HepG2 (cell line): ENCODE data around the gene MED12L. TPM values are rescaled to one million over a fixed set of nuclear protein-coding genes. Genes with fewer than 3 reads are reported as not detected.
A peak's percentile ranks its signal among the peaks of the same experiment; 100 is the strongest.

Experiments used
- AHR ChIP-seq: IDR thresholded peaks from 2 replicates; pipeline ENCODE4 v1.6.1; 2018; ENCODE audit warnings: missing genetic modification reagents, missing compliant biosample characterization
- BCL3 ChIP-seq: sonication (generic); formaldehyde crosslinking; IDR thresholded peaks from 2 replicates; pipeline ENCODE4 v1.5.1; 2020; ENCODE audit warnings: mild to moderate bottlenecking, missing genetic modification reagents, moderate library complexity
- ETV5 ChIP-seq: IDR thresholded peaks from 2 replicates; pipeline ENCODE4 v1.6.1; 2018; ENCODE audit warnings: missing biosample characterization, missing genetic modification reagents, inconsistent platforms, borderline replicate concordance
- GMEB1 ChIP-seq: sonication (generic); formaldehyde crosslinking; IDR thresholded peaks from 2 replicates; pipeline ENCODE4 v1.5.1; 2020; ENCODE audit warnings: missing genetic modification reagents, mild to moderate bottlenecking, borderline replicate concordance
- GPBP1L1 ChIP-seq: sonication (generic); formaldehyde crosslinking; IDR thresholded peaks from 2 replicates; pipeline ENCODE4 v1.5.0; 2020; ENCODE audit warnings: mild to moderate bottlenecking, missing genetic modification reagents
- HBP1 ChIP-seq: IDR thresholded peaks from 2 replicates; pipeline ENCODE4 v1.6.1; 2016; ENCODE audit warnings: low read depth, control low read depth
- HIC2 ChIP-seq: sonication (generic); formaldehyde crosslinking; IDR thresholded peaks from 2 replicates; pipeline ENCODE4 v1.9.0; 2022; ENCODE audit warnings: low read depth, missing genetic modification reagents
- MBD4 ChIP-seq: IDR thresholded peaks from 2 replicates; pipeline ENCODE4 v1.6.1; 2012; ENCODE audit warnings: low read length, inconsistent platforms, borderline replicate concordance
- MED13 ChIP-seq: sonication (generic); formaldehyde crosslinking; IDR thresholded peaks from 2 replicates; pipeline ENCODE4 v1.5.0; 2020; ENCODE audit warnings: missing genetic modification reagents
- MTA1 ChIP-seq: sonication (generic); formaldehyde crosslinking; IDR thresholded peaks from 2 replicates; pipeline ENCODE4 v1.4.0; 2020; ENCODE audit warnings: missing genetic modification reagents, mild to moderate bottlenecking, borderline replicate concordance
- MXD4 ChIP-seq: IDR thresholded peaks from 2 replicates; pipeline ENCODE4 v1.6.1; 2016; ENCODE audit warnings: mild to moderate bottlenecking, missing biosample characterization, missing genetic modification reagents
- PCBP1 ChIP-seq: fragments of 200-400 bp; formaldehyde crosslinking; IDR thresholded peaks from 2 replicates; pipeline ENCODE4 v1.6.1; 2017; ENCODE audit warnings: mild to moderate bottlenecking, low read depth, low read length, borderline replicate concordance
- POLR2AphosphoS5 ChIP-seq: IDR thresholded peaks from 2 replicates; pipeline ENCODE4 v1.6.1; 2012; ENCODE audit warnings: low read depth, low read length
- SIN3B ChIP-seq: fragments of 150-350 bp; IDR thresholded peaks from 2 replicates; pipeline ENCODE4 v1.6.1; 2014; ENCODE audit warnings: low read length
- SMC3 ChIP-seq: IDR thresholded peaks from 2 replicates; pipeline ENCODE4 v1.6.1; 2011; ENCODE audit warnings: low read length, improper control_type of control experiment
- XRCC5 ChIP-seq: fragments of 200-400 bp; formaldehyde crosslinking; optimal IDR thresholded peaks from 2 replicates; pipeline ENCODE3; 2017; ENCODE audit warnings: mild to moderate bottlenecking, low read length
- ZBTB39 ChIP-seq: sonication (generic); formaldehyde crosslinking; IDR thresholded peaks from 2 replicates; pipeline ENCODE4 v1.5.0; 2020; ENCODE audit warnings: missing genetic modification reagents
- ZFP36L1 ChIP-seq: sonication (generic); formaldehyde crosslinking; IDR thresholded peaks from 2 replicates; pipeline ENCODE4 v1.8.0; 2022; ENCODE audit warnings: mild to moderate bottlenecking, missing genetic modification reagents, moderate library complexity
- ZIK1 ChIP-seq: sonication (generic); formaldehyde crosslinking; IDR thresholded peaks from 2 replicates; pipeline ENCODE4 v1.5.0; 2020; ENCODE audit warnings: mild to moderate bottlenecking, low read depth, missing genetic modification reagents, borderline replicate concordance
- ZNF775 ChIP-seq: sonication (generic); formaldehyde crosslinking; IDR thresholded peaks from 2 replicates; pipeline ENCODE4 v1.4.0; 2020; ENCODE audit warnings: missing genetic modification reagents, mild to moderate bottlenecking, moderate library complexity, borderline replicate concordance
- polyA plus RNA-seq, 8 experiments: library from polyadenylated mRNA; depleted of rRNA in 3 of 8; stranded (reverse) in 7 of 8; unstranded in 1 of 8; fragments of >200 nt; fragmentation: Illumina TruSeq in 4 of 8; extraction: Trizol in 4 of 8; gene quantifications; 2 replicates each; pipeline versions ENCODE4 v1.2.1 to v1.2.3, GENCODE V29; 2011 to 2016; ENCODE audit warnings: low read depth in 4 of 8, missing spikeins in 1 of 8, mixed read lengths in 1 of 8; ENCODE audit not compliant: insufficient read depth in 1 of 8
- total RNA-seq, 5 experiments: library from RNA; depleted of rRNA; stranded (reverse); fragments of >200 nt; fragmentation: Illumina TruSeq; extraction: Trizol; gene quantifications; 2 replicates each; pipeline ENCODE4 v1.2.3, GENCODE V29; 2016; ENCODE audit warnings: low read depth in 1 of 5

Gene MED12L
- total and polyA plus RNA-seq, 2 of the 13 experiments (the other 11 are each of a cell fraction or from before 2014, with no cell fraction given) = 0.07 to 0.64 TPM

GRCh38 chr3:151085227-151085888 lies at the start of gene MED12L (continued):
- TF ChIP-seq ZBTB39 (CRISPR knock-in tag) (no peak), MED13 (CRISPR knock-in tag) (no peak), MBD4 (no peak), BCL3 (CRISPR knock-in tag) (peak; percentile 38; the same call in 1 of the 2 replicates), ZIK1 (CRISPR knock-in tag) (no peak; the same call in 1 of the 2 replicates), MXD4 (CRISPR knock-in tag) (no peak), PCBP1 (no peak), POLR2AphosphoS5 (no peak), SMC3 (no peak), ZNF775 (CRISPR knock-in tag) (no peak), AHR (CRISPR knock-in tag) (no peak), GMEB1 (CRISPR knock-in tag) (peak; percentile 46; the same call in 1 of the 2 replicates), MTA1 (CRISPR knock-in tag) (peak; percentile 26; the same call in 1 of the 2 replicates), ZFP36L1 (no peak), GPBP1L1 (CRISPR knock-in tag) (no peak), HBP1 (no peak), HIC2 (no peak), ETV5 (no peak), SIN3B (no peak), XRCC5 (peak; percentile 94)
